Ishikawa (cell line): ENCODE results near the gene DDX31.

Experiments used
- CEBPB ChIP-seq: IDR thresholded peaks from 2 replicates; pipeline ENCODE4 v1.6.1; 2012
- CREB1 ChIP-seq: IDR thresholded peaks from 2 replicates; pipeline ENCODE4 v1.6.1; 2012; ENCODE audit warnings: low read depth
- EGR1 ChIP-seq: IDR thresholded peaks from 2 replicates; pipeline ENCODE4 v1.6.1; 2012
- EP300 ChIP-seq: IDR thresholded peaks from 2 replicates; pipeline ENCODE4 v1.6.1; 2012; ENCODE audit warnings: borderline replicate concordance
- FOXM1 ChIP-seq: IDR thresholded peaks from 2 replicates; pipeline ENCODE4 v1.6.1; 2012; ENCODE audit warnings: low read depth, borderline replicate concordance
- REST ChIP-seq: IDR thresholded peaks from 2 replicates; pipeline ENCODE4 v1.6.1; 2012; ENCODE audit warnings: low read depth, mild to moderate bottlenecking
- TAF1 ChIP-seq: IDR thresholded peaks from 2 replicates; pipeline ENCODE4 v1.6.1; 2012; ENCODE audit warnings: low read depth, mild to moderate bottlenecking
- TEAD4 ChIP-seq: IDR thresholded peaks from 2 replicates; pipeline ENCODE4 v1.6.1; 2012
- USF1 ChIP-seq: IDR thresholded peaks from 2 replicates; pipeline ENCODE4 v1.6.1; 2012
- YY1 ChIP-seq: IDR thresholded peaks from 2 replicates; pipeline ENCODE4 v1.6.1; 2012; ENCODE audit warnings: low read depth

- no peak for TF ChIP-seq REST
- TF ChIP-seq CEBPB, result no peak
- no peak for TF ChIP-seq YY1
- no peak for TF ChIP-seq EP300
- TF ChIP-seq TAF1, result no peak
- TF ChIP-seq TEAD4, result no peak
- no peak for TF ChIP-seq EGR1
- TF ChIP-seq FOXM1, result no peak
- no peak for TF ChIP-seq CREB1
- no peak for TF ChIP-seq USF1
Measured at GRCh38 chr9:132631685-132632084, 38.1 kb downstream of the DDX31 start.
